HG03196 (cell line): Measurements from ENCODE around the gene TMEM200B.
"Not testable (repeated sequence)": the region's sequence is repeated elsewhere in the genome, so short reads cannot be mapped to it uniquely, and the experiment has no call there.

Experiments used
- ATAC-seq: cut with Tn5 transposase; IDR thresholded peaks from one replicate; pipeline ENCODE4 v1.9.1; 2021; ENCODE audit not compliant: unreplicated experiment

TMEM200B gene

DNA sequence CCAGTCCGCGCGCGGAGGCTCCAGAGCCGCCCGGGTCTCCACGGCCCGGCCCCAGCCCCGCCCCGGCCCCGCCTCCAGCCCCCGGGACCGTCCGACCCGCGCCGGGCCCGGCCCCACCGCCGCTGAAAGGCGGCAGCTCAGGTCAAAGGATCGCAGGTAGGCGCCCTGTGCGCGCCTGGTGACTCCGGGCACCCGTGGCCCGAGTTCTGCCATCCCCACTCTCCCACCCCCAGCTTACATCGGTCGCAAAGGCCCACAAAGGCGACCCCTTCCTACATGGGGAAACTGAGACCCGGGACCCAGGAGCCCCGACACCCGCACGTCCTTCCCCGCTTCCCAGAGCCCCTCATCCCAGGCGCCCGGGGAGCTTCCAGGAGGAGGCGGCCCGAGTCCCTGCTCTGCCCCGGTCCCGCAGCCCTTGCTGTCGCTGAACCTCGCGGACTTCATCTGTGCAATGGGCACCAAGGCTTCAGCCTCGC, at the start of gene TMEM200B:
Gene TMEM200B, minus strand, starts transcription at position 17 of the 479 bp plus-strand sequence. CDS start 2,075 bp downstream, outside the sequence.
- no peak for ATAC-seq

DNA sequence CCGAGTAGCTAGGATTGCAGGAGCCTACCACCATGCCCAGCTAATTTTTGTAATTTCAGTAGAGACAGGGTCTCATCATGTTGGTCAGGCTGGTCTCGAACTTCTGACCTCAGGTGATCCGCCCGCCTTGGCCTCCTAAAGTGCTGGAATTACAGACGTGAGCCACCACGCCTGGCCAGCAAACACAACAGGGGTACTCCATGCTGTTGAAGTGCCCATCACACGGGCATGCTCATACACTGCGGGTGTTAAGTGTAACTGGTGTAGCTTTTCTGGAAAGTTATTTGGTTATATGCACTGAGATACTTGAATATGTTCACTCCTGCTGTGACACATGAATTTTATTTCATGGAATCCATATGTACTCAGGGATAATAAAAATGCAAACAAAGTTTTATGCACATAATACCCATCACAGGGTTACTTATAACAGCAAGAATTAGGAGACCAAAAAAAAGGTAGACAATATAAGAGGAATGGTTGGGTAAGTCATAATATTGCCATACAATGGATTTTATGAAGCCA, 48.8 kb upstream of the TMEM200B start:
- no peak for ATAC-seq

DNA sequence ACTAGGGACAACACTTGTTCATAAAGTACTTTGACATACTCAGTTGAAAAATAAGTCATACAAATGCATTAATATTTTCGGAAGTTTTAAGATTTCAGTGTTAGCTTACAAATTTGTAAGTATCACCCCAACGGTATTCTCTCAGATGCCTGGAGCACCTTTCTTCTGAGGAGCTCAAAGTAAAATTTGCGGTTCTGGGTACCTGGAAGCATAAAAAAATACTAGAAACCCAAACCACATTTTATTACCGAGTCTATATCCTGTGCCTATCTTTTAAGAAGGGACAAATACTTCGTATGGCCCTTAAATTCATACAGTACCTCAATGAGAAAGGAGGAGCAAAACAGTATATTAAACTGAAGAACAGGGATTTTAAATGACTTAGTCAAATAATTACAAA, 47.8 kb upstream of the TMEM200B start:
- ATAC-seq: no peak

DNA sequence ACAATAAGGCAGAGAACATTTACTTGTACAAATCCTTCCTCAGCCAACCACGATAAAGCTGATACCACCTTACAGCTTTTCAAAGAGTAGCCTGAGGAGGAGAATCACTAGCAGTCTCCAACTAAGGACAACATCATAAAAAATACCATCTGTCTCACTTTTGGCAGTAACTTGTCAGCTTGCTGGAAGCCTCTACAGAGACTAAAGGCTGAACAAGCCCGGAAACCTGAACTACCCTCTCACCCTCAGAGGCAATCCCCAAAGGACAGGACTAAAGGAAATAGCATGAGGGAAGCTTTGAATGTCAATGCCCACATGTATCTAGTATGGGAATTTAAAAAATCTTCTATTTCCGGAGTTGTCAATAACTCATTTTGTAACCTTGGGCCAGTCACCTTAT, 47.4 kb upstream of the TMEM200B start:
- no peak for ATAC-seq

DNA sequence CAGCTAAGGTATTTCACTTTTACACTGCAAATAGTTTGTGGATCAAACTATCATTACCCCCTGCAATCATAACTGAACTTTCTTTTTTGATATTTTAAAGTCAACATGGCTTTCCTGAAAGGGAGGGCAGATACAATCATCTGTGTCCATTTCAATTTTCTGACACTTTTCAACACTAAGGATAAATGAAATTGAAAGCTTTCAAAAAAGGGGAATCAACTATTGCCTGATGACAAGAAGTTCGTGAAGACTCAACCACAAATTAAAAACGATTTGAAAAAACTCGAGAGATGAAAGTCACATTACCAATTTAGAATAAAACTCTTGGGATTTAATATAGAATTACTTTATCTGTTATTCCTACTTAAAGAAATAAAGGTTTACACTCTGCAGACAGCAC, 46.3 kb upstream of the TMEM200B start:
- no peak for ATAC-seq

DNA sequence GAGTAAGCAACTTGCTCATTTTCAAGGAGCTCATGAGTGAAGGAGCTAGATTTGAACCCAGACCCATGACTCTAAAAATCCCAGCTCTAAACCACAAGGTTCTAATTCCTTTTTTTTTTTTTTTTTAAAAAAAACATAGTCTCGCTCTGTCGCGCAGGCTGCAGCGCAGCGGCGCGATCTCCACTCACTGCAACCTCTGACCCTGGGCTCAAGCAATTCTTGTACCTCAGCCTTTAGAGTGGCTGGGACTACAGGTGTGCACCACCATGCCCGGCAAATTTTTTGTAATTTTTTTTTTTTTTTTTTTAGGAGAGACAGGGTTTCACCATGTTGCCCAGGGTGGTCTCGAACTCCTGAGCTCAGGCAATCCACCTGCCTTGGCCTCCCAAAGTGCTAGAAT, 44.2 kb upstream of the TMEM200B start:
- ATAC-seq: no peak

DNA sequence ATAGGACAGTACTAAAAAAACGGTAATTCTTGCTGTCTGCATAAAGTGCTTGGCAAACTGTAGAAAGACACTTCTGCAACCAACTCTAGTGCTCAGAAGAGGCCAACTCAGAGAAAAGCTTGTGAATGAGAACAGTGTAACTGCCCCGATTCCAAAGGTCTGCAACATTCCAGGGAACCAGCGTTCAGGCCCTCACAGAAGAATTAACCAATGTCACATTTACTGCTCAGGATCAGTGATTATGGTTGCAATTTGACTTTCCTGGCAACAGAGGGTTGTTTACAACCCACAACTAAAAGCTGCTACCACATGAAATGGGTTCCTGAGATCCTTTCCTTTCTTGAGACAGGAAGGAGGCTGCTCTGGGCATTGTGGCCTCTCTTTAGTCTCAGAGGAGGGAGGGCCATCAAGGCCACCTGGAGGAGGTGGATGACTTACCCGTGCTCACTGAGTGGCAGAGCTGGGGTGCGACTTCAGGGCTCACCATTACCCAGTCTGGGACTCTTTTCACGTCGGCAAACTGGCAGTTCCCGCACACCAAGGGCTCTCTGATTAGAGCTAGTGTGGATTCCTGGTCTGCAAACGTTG, 42.7 kb upstream of the TMEM200B start:
- ATAC-seq: no peak

DNA sequence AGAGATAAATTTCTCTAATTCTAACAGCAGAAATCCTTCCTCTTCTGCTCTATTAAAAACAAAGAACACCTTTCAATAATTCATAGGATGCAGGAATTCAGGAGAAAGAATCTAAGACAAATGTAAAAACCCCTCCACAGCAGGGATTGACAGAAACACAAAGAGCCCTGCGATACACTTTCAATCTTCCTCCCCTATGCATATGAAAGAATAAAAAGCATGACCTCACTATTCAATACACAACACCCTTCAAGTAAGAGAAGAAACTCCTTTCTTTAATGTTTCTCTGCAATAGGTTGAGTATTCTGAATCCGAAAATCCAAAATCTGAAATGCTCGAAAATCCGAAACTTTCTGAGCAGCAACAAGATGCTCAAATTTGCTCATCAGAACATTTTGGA, 40.9 kb upstream of the TMEM200B start:
- ATAC-seq: no peak

DNA sequence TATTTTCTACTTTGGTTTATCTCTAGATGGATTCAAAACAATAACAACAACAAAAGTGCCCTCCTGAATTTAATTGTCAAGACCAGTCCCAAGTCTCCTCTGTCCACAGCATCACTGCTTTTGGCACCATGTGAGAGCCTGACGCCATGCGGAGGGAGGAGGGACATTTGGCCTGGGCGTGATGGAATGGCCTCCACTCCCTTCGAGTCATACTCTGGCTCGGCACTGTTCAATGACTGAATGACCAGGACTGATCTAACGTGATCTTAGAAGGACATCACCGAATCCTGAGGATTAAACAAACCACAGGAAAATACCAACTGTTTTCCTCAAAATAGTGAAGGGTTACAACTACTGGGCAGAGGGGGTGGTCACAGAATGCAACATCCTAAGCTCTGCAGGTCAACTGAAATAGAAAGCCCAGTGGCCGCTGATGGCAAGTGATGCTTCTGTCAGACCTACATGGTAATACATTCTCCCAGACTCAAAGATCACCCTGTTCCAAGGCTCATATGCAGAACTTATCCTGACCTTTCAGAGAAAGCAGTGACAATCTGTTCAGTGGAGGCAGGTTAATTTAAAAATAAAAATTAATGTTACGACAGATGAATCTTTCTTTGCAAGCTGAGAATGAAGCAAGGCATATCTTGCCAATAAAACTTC, 38.9 kb upstream of the TMEM200B start:
- no peak for ATAC-seq

DNA sequence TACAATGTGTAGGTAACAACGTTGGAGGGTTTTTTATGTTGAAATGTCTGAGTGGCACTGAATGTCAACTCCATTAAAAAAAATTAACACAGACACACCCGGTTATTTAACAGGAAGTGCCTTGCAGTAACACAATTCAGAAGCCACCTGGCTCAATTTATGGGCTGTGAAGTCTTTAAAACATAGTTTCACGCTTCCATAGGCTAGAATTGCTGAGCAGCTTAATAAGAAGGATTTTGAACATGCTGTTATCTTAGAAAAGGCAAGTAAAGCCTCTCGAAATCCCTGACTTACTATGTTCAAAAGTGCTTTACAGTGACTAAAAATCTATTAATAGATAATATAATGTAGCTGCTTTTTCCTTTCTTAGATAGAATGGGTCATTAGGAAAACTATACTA, 38.3 kb upstream of the TMEM200B start:
- ATAC-seq: no peak

DNA sequence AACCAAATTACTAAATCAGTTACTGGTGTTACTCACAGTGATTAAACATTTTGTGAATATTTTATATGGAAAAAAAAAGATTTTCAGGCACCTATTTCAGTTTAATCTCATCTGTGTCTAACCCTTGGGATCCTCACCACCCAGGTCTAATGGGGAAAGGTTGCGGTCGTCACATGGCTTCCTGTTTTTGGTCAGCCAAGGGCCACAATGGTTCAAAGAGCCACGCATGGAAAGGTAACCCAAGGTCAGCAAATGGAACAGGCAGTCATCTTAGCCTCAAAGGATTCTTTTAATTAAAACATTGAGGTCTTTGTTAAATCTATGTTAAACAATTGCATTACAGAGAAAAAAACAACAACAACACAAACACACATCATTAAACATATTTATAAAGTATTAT, 36.1 kb upstream of the TMEM200B start:
- ATAC-seq: no peak

DNA sequence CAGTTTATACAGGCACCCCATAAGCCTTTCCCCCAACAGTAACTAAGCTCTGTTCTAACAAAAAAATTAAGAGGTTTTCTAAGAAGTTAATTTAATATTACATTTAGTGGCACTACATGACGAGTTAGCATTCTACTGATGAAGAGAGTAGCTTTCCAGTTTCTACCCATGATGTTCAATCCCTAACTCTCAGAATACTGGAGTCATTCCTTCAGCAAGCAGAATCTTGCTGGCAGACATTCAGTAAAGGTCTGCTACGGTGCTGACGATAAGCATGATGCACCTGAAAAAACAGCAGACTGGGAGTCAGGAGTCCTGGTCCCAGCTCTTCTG, 33.5 kb upstream of the TMEM200B start:
- ATAC-seq: no peak

DNA sequence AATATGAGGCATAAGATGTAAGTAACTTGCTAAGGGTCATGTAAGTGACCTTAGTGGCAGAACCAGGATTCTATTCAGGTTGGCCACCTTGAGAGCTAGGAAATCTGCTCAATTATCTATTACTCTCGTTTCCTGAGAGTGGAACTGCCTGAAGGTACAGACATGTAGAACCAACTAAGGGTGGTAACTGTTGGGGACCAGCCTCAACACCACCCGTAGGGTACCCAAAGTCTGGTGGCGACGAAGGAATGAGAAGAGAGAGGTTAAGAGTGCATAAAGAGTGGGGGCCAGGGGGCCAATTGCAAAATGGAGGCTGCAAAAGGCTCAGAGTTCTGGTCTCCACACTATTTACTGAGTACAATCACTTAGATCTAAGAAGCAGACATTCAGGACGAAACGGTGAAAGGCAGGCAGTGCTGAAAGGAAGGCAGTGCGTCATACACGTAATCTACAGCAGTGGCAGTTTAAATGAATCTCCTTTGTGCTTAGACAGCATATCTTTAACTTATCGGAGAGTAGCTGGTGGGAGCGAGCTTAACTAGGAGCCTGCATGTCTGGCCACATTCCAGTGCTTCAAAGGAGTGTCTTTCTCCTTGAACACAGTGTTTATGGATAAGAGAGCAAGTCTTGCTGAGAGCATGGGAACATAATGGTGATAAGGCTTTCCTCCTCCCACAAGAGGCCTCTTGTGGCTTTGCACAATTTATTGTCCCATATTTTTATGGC, 33.0 kb upstream of the TMEM200B start:
- ATAC-seq: no peak

DNA sequence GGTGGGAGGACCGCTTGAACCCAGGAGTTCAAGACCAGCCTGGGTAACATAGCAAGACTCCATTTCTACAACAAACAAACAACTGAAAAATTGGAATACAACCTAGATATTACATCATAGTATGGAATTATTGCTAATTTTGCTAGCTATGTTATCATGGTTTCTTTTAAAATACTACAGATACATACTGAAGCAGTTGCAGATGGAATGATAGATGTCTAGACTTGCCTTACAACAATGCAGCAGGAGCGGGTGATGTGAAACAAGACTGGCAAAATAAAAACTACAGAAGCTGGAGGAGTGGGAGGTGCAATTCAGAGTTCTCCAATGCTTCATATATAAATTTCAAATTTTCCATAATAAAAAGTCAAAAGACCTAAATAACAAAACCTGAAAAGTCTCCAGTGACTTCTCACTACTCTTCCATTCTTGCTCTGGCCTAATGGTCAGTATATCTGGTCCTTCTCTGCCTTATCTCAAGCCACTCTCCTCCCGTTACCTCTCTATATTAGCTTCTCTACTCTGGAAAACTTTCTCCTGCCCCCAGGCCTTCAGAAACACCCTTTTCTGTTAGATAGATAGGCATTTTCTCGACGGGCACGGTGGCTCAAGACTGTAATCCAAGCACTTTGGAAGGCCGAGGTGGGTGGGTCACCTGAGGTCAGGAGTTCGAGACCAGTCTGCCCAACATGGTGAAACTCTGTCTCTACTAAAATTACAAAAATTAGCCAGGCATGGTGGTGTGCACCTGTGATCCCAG, 28.5 kb upstream of the TMEM200B start:
- no peak for ATAC-seq

DNA sequence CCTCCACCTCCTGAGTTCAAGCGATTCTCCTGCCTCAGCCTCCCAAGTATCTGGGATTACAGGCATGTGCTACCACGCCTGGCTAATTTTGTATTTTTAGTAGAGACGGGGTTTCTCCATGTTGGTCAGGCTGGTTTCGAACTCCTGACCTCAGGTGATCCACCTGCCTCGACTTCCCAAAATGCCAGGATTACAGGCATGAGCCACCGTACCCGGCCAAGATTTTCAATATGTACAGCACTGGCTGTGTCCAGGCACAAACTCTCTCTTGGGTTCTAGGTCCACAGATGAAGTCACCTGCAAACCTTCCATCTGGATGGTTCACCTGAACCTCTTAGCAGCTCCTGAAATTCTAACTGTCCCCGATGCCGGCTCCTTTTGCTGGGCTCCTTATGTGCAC, 26.6 kb upstream of the TMEM200B start:
- not testable (repeated sequence) for ATAC-seq

DNA sequence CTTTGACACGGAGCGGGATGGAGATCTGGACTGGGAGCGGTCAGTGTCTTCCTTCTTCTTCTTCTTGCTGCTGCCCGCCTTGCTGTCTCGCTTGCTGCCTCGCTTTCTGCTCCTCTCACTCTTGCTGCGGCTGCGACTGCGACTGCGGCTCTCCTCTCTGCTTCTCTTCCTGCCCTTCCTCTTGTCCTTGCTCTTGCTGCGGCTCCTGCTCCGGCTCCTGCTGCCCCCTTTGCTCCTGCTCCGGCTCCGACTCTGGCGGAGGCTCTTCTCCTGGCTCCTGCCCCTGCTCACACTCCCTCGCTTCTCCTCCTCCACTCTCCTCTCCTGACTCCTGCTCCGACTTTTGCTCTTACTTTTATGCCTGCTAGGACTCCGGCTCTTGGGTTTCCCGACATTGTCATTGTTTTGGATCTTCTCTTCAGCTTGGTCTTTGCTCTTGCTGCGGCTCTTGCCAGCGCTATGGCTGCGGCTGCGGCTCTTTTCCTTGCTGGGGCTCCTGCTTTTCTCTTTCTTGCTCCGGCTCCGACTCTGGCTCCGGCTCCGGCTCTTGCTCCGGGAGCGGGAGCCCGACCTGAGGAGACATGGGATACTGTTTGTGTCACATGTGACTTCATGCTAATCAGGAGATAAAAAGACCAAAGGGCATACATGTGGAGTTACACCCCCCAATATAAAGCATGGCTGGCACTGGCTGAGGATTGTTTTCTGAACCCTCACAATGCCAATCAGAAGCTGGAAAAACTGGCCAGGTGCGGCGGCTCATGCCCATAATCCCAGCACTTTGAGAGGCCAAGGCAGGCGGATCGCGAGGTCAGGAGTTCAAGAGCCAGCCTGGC, 25.2 kb upstream of the TMEM200B start:
- ATAC-seq: no peak

DNA sequence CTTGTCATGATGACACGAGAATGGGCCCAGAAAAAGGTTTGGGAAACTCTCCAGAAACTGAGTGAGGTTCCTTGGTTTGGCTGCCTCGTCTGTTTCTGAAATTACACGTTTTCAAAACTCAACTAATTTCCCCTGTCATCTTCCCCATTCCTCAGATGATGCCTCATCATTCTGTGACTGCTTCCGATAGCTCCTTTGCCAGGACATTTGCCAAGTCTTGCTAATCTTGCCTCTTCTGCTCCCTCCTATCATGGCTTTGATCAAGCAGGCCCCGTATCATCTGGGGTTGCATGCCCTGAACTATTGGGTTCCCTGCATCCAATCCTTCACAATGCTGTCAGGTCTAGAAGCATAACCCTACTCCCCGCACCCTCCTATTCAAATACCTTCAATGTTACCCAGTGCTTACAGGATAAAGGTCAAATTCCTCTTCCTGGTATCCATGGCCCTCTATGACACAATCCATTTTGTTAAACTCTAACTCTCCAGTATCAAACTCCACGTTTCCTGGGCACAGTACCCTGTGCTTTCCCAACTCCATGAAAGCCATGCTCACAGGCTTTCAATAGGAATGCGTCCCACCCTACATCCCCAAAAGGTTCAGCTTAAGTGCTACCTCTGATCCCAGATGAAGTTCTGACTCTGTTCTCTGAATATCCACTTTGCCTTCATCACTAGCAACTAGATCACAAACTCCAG, 22.2 kb upstream of the TMEM200B start:
- ATAC-seq: no peak

DNA sequence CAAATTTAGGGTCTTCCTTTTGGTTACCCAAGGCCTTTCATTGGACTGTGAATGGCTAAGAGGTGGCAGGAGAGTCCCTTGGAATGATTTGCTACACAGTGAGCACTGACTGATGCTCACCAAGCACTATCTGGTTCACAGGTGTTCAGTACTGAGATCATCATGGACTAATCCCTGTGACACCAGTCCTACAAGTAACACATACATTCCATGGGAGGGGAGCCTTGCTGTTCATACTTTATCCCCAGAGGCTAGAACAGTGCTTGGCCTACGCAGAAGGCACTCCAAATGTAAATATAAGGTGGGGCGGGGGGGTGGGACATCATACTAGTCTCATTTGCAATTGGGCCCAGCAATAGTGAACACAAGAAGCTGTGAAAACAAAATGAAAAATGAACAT, 20.5 kb upstream of the TMEM200B start:
- no peak for ATAC-seq

DNA sequence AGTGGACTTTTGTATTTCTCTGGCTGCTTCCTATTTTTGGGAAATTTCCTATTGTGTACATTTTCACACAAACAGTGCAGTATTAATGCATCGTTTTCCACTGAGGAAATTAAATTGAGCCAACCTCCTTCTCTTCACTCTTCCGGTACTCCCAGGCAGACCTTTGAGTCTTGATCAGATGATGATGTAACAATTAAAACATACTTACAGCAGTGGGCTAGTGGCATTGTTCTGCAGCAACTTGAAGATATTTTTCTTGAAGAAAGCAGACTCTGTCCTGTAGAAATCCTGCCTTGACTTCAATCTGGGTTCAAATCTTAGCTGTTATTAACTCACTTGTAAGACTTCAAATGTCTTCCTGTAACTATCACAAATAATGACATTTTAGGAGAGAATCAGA, 19.0 kb upstream of the TMEM200B start:
- no peak for ATAC-seq

DNA sequence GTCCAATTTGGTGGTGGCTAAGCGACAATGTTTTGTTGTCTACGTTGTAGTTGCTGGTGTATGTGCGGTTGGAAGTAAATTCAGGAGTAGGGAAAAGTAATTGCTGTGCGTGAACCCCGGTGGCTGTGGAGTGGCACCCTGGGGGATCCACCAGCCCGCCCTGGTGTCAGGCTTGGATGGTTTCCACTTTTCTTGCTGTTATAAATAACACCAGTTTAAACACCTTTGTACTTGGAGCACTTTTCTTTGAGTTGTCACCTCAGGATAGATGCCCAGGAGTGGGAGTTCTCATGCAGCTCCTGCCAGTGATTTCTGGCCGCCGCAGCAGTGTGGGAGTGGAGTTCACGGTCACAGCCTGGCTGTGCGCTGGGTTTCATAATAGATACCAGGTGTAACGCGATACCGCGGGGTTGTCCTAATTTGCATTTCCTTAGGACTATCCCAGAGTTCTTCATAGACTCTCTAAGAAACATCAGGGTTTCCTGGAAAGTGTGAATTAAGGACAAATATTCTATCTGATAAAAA, 12.8 kb upstream of the TMEM200B start:
- ATAC-seq: no peak
